CD4-positive, alpha-beta T cell (primary cell): ENCODE measurements around the gene DAPK2. TPM values are rescaled to one million over a fixed set of nuclear protein-coding genes. Genes with fewer than 3 reads are reported as not detected.

ENCODE experiments used
- ATAC-seq: fragments of 200-7000 bp; cut with Tn5 transposase; one replicate; pipeline ENCODE4 v1.10.0; 2022; ENCODE audit warnings: mild to moderate bottlenecking; ENCODE audit not compliant: poor library complexity
- CTCF ChIA-PET: fragments of 350-600 bp; sonication (Branson Sonifier 250); formaldehyde crosslinking; loops from one replicate; lab custom pipeline; 2021; ENCODE audit warnings: antibody characterized with exemption, inconsistent platforms; lab: Charles Lee
- POLR2A ChIA-PET: fragments of 350-600 bp; sonication (Branson Sonifier 250); formaldehyde crosslinking; loops from one replicate; lab custom pipeline; 2021; ENCODE audit warnings: antibody characterized with exemption, inconsistent platforms; lab: Charles Lee
- DNase-seq, 14 experiments: peaks; one replicate each; pipeline ENCODE4 v3.0.0-alpha.2; 2013 to 2020; ENCODE audit warnings: mixed read lengths in 2 of 14
- H3K27ac ChIP-seq, 2 donors: one replicate each; pipeline versions ENCODE4 v1.5.1 to v1.7.0; 2013; ENCODE audit warnings: low read length in 2 of 2, low read depth in 1 of 2, mild to moderate bottlenecking in 1 of 2
- H3K27me3 ChIP-seq, 2 experiments: 1 replicate in 1 of 2; 2 replicates in 1 of 2; pipeline versions ENCODE4 v1.6.1 to v1.7.0; 2013; ENCODE audit warnings: low read length in 2 of 2, control low read depth in 1 of 2, mild to moderate bottlenecking in 1 of 2, moderate library complexity in 1 of 2; ENCODE audit not compliant: insufficient read depth in 2 of 2, control insufficient read depth in 1 of 2
- H3K36me3 ChIP-seq: one replicate; pipeline ENCODE4 v1.6.1; 2013; ENCODE audit warnings: low read length, control low read depth; ENCODE audit not compliant: insufficient read depth
- H3K4me1 ChIP-seq: one replicate; pipeline ENCODE4 v1.6.1; 2013; ENCODE audit warnings: low read length, control low read depth; ENCODE audit not compliant: insufficient read depth
- H3K4me3 ChIP-seq: one replicate; pipeline ENCODE4 v1.5.1; 2013; ENCODE audit warnings: mild to moderate bottlenecking, low read length, moderate library complexity
- H3K9me3 ChIP-seq, 2 experiments: 1 replicate in 1 of 2; 2 replicates in 1 of 2; pipeline versions ENCODE4 v1.6.1 to v1.7.0; 2013; ENCODE audit warnings: low read length in 2 of 2, mild to moderate bottlenecking in 2 of 2, control low read depth in 1 of 2, moderate library complexity in 1 of 2; ENCODE audit not compliant: control insufficient read depth in 1 of 2, insufficient read depth in 1 of 2
- H3K27ac Mint-ChIP-seq: one replicate; pipeline ENCODE4 v1.8.0; 2020; ENCODE audit warnings: mixed read lengths
- H3K27me3 Mint-ChIP-seq: one replicate; pipeline ENCODE4 v1.8.0; 2021; ENCODE audit warnings: mixed read lengths
- H3K36me3 Mint-ChIP-seq: one replicate; pipeline ENCODE4 v1.8.0; 2021; ENCODE audit warnings: low read depth, mixed read lengths
- H3K4me1 Mint-ChIP-seq: one replicate; pipeline ENCODE4 v1.8.0; 2021; ENCODE audit warnings: low read depth, mixed read lengths
- H3K4me3 Mint-ChIP-seq: one replicate; pipeline ENCODE4 v1.8.0; 2020; ENCODE audit warnings: mild to moderate bottlenecking, mixed read lengths
- H3K9me3 Mint-ChIP-seq: one replicate; pipeline ENCODE4 v1.8.0; 2020; ENCODE audit warnings: mixed read lengths
- intact Hi-C, 2 experiments: fragments of 100-400 bp; cut with DNase I in 1 of 2; cut with micrococcal nuclease in 1 of 2; formaldehyde crosslinking; loops; one replicate each; pipeline versions ENCODE4 v1.15.1 to v1.9.0; 2023 to 2025; cut with DNase I, micrococcal nuclease
- total RNA-seq, 174 experiments: library from RNA in 2 of 174; stranded (reverse) in 2 of 174; gene quantifications; one replicate each; pipeline ENCODE4 v1.2.3 and lab custom pipeline; 2021 to 2026
- TF ChIP-seq, protein P1 (sequence below): fragments of 200-600 bp; IDR thresholded peaks from one replicate; pipeline ENCODE4 v1.8.0; 2022; ENCODE audit warnings: antibody characterized with exemption, mild to moderate bottlenecking

DAPK2 gene
- total RNA-seq, 2 experiments from 2014 or later: 1.3 to 1.6 TPM

DNA sequence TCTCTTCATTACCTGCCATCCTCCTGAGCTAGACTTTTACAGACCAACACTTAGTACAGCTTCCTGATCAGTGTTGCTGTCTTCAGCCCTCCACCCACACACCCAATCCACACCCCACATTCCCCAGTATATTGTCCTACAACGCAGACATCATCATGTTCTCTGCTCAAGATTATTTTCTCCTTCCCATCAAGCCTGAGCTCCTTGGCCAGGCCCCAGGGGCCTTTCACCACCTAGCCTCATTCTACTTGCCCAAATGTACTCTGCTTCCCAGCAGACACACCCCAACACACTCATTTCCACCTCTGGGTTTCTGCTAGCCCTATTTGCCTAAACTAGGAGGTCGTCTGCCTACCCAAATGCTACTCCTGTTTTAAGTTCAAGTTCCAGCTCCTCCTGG lies 37.0 kb downstream of the DAPK2 start:
- Histone ChIP-seq H3K36me3 (no peaks in the 10 kb centered on the region), H3K27me3 (no peaks in the 10 kb centered on the region), H3K4me3 (no peak overlapping the region), H3K27ac (peak overlapping the region; percentile 64 to 72), H3K4me1 (peaks cover 42% of the 10 kb centered on the region), H3K9me3 (no peaks in the 10 kb centered on the region)
- Mint-ChIP-seq H3K4me1 (peaks cover 38% of the 10 kb centered on the region), H3K36me3 (no peaks in the 10 kb centered on the region), H3K27ac (peak overlapping the region; percentile 93), H3K27me3 (no peaks in the 10 kb centered on the region), H3K4me3 (peak overlapping the region; percentile 1), H3K9me3 (no peaks in the 10 kb centered on the region)
- intact Hi-C loops: no loop called here
- DNase-seq (no peak), ATAC-seq (no peak)
- CTCF ChIA-PET: interaction anchor here (0.5 to 4.0 kb wide), 9 partner anchors 9 to 313 kb away, joined by 3 to 40 read pairs (median 6); partner anchors contain the start of gene DAPK2
- POLR2A ChIA-PET: interaction anchor here (0.7 to 3.0 kb wide), 2 partner anchors 61 to 176 kb away, joined by 3 to 20 read pairs; partner anchors contain the start of gene HERC1
- TF ChIP-seq, protein P1, sequence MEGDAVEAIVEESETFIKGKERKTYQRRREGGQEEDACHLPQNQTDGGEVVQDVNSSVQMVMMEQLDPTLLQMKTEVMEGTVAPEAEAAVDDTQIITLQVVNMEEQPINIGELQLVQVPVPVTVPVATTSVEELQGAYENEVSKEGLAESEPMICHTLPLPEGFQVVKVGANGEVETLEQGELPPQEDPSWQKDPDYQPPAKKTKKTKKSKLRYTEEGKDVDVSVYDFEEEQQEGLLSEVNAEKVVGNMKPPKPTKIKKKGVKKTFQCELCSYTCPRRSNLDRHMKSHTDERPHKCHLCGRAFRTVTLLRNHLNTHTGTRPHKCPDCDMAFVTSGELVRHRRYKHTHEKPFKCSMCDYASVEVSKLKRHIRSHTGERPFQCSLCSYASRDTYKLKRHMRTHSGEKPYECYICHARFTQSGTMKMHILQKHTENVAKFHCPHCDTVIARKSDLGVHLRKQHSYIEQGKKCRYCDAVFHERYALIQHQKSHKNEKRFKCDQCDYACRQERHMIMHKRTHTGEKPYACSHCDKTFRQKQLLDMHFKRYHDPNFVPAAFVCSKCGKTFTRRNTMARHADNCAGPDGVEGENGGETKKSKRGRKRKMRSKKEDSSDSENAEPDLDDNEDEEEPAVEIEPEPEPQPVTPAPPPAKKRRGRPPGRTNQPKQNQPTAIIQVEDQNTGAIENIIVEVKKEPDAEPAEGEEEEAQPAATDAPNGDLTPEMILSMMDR: no peak

DNA sequence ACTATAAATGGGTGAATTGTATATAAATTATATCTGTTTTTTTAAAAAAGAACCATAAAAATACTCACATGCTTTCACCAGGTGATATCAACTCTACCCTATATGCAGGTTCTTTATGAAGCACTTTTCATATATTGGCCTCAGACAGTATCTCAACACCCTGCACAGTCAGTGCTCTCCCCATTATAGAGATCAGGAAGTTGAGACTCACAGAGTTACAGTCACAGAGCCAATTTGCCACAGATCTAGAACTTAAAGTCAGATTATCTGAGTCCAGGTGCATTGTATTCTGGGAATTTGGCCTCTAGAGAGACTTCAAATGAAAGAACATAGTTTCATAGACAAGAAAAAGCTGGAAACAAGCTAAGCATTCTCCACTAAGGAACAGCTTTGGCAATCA lies 38.1 kb downstream of the DAPK2 start:
- Mint-ChIP-seq H3K9me3 (no peaks in the 10 kb centered on the region), H3K4me3 (no peak overlapping the region), H3K27me3 (no peaks in the 10 kb centered on the region), H3K4me1 (peaks cover 43% of the 10 kb centered on the region), H3K36me3 (no peaks in the 10 kb centered on the region), H3K27ac (peak overlapping the region; percentile 93)
- H3K4me1 ChIP-seq: peaks cover 38% of the 10 kb centered on the region
- ChIA-PET CTCF (interaction anchor here (1.4 to 4.0 kb wide), 3 partner anchors 12 to 64 kb away, joined by 3 to 40 read pairs (median 23); partner anchors contain the start of gene DAPK2), POLR2A (no interaction called here)
- H3K27ac ChIP-seq: no peak overlapping the region
- no peaks in the 10 kb centered on the region for H3K9me3 ChIP-seq
- H3K27me3 ChIP-seq: no peaks in the 10 kb centered on the region
- TF ChIP-seq, protein P1: no peak
- no peak overlapping the region for H3K4me3 ChIP-seq
- H3K36me3 ChIP-seq: no peaks in the 10 kb centered on the region
- intact Hi-C loops: no loop called here
- no peak for ATAC-seq
- DNase-seq: no peak

DNA sequence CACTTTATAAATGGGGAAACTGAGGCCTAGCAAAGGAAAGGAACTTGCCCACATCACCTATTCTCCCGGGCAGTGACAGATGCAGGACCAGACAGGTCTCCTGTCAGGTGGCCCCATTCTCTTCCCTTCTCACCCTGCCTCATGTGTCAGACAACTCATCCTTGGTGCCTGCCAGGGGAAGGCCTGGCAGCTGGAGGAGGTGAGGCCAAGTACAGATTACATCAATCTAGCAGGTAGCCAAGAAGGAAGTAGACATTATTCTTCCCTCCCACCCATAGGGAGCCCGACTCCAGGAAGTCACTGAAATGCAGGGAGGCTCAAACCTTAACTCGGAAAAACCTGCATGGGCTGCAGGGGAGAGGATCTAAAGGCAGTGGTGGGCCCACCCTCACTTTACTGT lies 39.6 kb downstream of the DAPK2 start:
- peaks cover 38% of the 10 kb centered on the region for H3K4me1 Mint-ChIP-seq
- intact Hi-C loops: no loop called here
- no peaks in the 10 kb centered on the region for H3K27me3 ChIP-seq
- TF ChIP-seq, protein P1: no peak
- H3K36me3 Mint-ChIP-seq: no peaks in the 10 kb centered on the region
- no peak for DNase-seq
- H3K4me3 Mint-ChIP-seq: no peak overlapping the region
- H3K4me3 ChIP-seq: no peak overlapping the region
- H3K27ac ChIP-seq: no peak overlapping the region
- ChIA-PET CTCF (interaction anchor here (1.2 to 1.9 kb wide), 2 partner anchors 40 to 254 kb away, joined by 3 to 11 read pairs; partner anchors contain the start of gene DAPK2), POLR2A (no interaction called here)
- no peak overlapping the region for H3K27ac Mint-ChIP-seq
- peaks cover 35% of the 10 kb centered on the region for H3K4me1 ChIP-seq
- no peaks in the 10 kb centered on the region for H3K9me3 ChIP-seq
- no peaks in the 10 kb centered on the region for H3K36me3 ChIP-seq
- no peaks in the 10 kb centered on the region for H3K9me3 Mint-ChIP-seq
- no peaks in the 10 kb centered on the region for H3K27me3 Mint-ChIP-seq
- ATAC-seq: no peak
